NCI-H2171 (cell line): ENCODE data around the gene DMD.

Experiments used
- DNase-seq: peaks from one replicate; lab custom pipeline; 2025; lab: John Stamatoyannopoulos, UW

The DMD gene

DNA sequence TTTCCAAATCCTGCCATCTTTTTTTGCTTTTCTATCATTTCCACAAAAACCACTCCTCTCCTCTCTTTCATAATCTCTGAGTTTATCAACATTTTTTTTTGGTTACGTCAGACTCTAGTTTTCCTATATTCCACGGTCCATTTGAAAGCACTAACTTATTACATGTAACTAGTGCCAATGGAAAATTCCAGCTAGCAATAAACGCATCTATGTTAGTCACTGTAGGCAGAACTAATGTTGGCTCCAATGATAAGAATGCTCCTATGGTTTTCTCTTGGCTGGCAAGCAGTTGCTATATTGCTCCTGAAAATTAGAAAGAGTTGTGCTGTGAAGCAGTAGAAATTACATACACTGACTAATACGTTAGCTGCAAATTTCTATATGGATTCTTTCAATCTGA, 1504.9 kb downstream of the DMD start:
- DNase-seq: no peak

GRCh38 chrX:31705816-31706215, 1505.5 kb downstream of the DMD start:
- DNase-seq: no peak

DNA sequence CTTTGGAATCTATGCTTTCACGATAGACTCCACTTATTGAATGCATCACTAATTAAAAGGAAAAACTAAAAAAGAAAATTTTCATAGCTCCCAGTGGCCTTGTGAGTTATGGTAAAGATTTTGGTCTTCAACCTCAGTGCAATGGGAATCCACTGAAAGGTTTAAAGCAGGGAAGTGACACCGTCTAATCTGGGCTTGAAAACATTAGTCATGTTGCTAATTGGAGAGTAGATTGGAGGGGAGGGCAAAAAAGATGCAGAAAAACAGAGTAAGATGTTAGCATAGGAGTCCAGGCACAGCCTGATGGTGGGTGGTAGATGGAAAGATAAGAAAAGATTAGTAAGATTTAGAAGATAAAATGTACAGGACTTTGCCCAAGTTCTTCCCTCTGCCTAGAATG, 1506.4 kb downstream of the DMD start:
- DNase-seq: no peak

GRCh38 chrX:31702222-31702621, 1509.1 kb downstream of the DMD start:
- no peak for DNase-seq

DNA sequence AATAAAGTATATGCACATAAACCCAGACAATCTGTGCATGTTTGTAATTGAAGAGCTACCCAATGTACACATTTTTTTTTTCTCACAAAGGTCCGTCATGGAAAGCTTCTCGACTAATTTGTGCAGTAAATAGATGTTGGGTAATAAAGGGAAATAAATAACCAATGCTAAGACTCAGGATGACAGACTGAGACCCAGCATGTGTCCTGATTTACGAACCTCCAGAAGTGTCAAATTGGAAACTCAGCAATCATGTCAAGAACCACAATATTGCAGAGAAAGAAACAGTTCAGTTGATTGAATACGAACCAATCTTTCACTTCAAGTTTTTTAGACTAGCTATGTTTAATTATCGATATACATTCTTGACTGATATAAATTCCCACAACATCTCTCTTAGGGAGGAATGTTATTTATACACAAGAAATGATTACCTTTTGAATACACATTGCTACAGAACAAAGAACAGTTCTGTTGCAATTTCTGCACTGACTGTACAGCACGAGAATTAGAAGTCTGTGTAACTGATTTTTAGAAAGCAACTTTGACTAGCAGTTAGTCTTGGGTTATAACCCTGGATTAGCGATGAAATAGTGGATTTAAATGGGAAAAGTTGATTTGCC, 1513.9 kb downstream of the DMD start:
- DNase-seq: no peak

DNA sequence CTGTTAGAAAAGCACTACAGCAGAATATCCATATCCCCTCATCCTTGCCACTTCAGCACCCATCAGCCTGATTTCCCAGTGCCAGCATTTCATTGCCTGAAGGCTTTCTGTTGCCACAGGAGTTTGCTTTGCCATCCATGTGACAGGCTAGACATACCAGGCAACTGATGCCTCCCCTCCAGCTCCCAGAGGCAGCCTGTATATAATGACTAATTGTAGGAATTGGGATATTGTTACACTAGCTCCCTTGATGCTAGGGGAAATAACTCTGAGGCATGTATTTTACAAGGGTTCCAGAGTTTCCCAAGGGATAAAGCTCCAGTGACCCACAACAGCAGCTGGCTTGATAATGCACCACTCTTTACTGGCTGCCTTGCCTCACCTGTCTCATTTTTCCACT, 1531.5 kb downstream of the DMD start:
- DNase-seq: no peak

- DNase-seq: no peak
Observed at GRCh38 chrX:31670245-31670644, 1541.1 kb downstream of the DMD start.

DNA sequence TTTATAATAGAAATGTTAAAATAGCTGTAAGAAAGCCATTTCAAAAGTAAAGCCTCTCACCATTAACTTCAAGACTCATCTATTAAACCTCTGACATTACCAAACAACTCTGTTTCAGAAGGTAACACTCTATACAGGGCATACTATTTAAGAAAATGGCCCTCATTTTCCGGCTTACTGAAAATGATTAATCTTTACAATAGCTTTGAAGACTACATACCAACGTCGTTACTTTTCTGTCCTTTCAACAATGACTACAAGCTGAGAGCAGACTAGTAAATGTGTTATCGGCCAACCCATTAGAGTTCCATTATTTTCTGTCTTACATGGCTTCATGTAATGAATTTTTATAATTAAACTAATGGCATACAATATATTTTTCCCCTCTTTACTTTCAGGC, 1545.9 kb downstream of the DMD start:
- DNase-seq: no peak

DNA sequence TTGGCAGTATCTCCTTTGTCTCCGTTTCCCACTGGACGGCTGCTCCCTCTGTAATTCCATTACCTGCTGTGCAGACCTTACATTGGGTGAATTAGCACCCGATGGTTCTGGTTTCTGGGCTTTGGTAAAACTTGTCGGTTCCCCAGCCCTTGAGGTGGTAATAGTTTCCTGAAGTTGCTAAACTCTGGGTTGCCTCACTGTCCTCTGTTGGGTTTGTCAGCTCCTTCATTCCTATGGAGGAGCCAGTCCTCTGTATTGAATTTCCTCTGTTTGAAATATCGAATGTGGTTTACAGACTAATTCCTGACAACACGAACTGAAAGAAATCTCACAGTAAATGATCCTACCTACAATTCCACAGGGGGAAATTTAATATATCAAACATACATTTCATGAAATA, 1548.2 kb downstream of the DMD start:
- DNase-seq: no peak

DNA sequence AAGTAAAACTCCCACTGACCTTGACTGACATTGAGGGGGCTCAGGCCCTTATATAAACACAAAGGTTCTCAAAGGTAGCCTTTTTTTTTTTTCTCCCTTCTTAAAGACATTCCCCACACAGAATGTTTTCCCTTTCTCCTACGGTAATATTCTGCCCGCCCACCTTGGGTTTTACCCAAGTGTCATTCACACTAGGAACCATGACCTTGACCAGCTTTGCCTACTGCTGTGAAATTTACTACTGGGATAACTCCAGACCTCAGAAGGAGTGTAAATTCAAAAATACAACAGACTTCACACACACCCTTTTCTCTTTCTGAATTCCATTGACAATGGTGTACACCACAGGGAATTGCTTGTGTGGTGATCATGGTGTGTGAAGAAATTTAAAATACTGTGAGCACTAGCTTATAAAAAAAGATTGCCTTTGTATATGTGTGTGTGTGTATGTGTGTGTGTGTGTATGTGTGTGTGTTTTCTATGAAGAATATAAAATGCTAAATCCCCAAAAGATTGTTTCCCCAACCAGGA, 1550.0 kb downstream of the DMD start:
- DNase-seq: no peak

DNA sequence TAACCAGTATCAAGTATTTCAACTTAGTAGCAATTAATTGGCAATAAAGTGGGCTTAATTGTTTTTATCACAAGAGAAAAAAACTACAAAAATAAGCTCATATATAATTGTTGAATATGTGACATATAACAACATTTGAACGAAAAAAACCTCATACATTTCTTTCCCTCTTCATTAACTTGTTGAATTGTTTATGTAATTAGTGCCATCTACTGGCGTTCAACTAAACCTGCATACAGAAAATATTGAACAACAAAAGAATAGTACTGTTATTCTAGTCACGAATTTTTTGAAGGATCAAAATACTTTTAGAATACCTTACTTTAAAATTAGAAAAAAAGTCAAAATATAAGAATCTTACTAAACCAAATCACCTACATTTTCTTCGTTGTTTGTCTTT, 1553.0 kb downstream of the DMD start:
- no peak for DNase-seq

- no peak for DNase-seq
Observed at GRCh38 chrX:31656013-31656412, 1555.3 kb downstream of the DMD start.

- DNase-seq: no peak
Observed at GRCh38 chrX:31653422-31653821, 1557.9 kb downstream of the DMD start.

DNA sequence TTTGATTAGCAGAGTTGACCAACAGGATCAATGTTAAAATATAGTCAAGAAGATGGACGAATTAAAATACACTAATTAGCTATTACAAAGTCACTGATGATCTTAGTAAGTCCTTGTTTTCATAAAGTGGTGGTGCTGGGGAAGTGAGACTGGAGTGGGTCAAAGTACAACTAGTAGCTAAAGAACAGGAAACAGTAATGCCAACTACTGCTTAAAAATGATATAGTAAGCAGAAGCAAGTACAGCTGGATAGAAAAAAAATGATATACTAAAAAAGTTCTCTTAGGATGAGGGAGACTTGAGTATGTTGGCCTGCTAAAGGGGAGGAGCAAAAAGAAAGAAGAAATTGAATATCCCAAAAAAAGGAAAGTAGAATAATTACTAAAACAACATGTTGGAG, 1558.7 kb downstream of the DMD start:
- no peak for DNase-seq

GRCh38 chrX:31649201-31649600, 1562.1 kb downstream of the DMD start:
- no peak for DNase-seq

DNA sequence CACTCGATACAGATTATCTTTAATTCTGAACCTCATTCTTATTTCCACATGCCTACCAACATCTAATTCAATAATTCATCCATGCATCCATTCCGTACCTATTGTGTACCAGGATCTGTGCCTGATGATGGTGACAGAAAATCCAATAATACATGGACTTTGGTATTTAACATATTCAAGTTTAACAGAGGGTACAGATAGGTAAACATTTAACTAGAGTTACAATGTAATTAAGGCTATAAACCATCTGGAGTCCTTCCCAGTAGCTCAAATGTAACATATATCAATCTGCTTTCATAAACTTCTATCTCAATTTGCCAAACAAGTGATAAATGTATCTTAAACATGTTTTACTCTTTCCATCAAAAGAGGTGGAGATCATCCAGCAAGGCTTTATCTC, 1578.0 kb downstream of the DMD start:
- DNase-seq: no peak

GRCh38 chrX:31629195-31629594, 1582.2 kb downstream of the DMD start:
- no peak for DNase-seq

- DNase-seq: no peak
Observed at GRCh38 chrX:31609130-31609529, 1602.2 kb downstream of the DMD start.

DNA sequence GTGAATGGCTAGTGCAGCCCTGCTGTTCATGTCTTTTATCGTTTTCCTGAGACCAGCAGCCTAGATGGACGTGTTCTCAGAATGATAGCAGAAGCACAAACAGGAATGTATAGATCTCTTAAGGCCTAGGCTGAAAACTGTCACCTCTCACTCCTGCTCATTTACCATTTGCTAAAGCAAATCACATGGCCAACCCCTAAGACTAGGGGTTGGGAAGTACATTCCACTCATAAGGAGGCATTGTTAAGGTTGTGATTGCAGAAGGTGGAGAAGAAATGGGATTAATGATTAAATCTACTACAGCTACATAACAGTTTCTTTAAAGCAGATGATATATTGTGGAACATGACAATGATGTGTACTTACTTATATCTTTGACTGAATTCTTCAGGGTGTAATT, 1602.7 kb downstream of the DMD start:
- no peak for DNase-seq

GRCh38 chrX:31606771-31607170, 1604.6 kb downstream of the DMD start:
- DNase-seq: no peak

DNA sequence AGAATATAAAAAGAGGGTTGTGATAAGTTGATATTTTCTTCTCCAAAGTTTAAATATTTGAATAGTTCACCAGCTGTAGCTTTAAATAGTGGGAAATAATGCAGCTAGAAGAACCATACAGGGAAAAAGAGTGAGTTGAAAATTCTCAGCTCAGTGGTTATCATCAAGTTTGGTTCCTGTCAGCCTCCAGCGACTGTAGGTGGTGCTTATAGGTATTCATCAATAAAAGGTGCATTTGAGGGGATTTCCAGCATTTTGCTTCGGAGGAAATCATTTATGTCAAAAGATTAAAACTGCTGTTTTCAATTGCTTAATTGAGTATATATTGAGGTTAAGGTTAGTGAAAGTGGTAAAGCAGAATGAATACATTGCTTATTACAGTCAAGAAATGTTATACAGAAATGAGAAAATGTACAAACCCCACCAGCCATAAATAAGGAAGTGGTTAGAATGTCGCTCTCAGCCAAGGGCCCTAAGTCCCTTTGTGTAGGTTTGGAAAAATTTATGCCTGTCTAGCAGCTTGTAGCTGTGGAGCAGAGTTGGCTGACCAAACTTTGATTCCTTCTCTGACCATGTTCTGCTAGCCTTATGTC, 1606.6 kb downstream of the DMD start:
- no peak for DNase-seq

- no peak for DNase-seq
Observed at GRCh38 chrX:31603411-31604120, 1607.8 kb downstream of the DMD start.

GRCh38 chrX:31600823-31601222, 1610.5 kb downstream of the DMD start:
- no peak for DNase-seq
